ENCODE measurements around the gene KBTBD12.
A peak's percentile ranks its signal among the peaks of the same experiment; 100 is the strongest.
"Not testable (repeated sequence)": the region's sequence is repeated elsewhere in the genome, so short reads cannot be mapped to it uniquely, and the experiment has no call there.

The KBTBD12 gene

DNA sequence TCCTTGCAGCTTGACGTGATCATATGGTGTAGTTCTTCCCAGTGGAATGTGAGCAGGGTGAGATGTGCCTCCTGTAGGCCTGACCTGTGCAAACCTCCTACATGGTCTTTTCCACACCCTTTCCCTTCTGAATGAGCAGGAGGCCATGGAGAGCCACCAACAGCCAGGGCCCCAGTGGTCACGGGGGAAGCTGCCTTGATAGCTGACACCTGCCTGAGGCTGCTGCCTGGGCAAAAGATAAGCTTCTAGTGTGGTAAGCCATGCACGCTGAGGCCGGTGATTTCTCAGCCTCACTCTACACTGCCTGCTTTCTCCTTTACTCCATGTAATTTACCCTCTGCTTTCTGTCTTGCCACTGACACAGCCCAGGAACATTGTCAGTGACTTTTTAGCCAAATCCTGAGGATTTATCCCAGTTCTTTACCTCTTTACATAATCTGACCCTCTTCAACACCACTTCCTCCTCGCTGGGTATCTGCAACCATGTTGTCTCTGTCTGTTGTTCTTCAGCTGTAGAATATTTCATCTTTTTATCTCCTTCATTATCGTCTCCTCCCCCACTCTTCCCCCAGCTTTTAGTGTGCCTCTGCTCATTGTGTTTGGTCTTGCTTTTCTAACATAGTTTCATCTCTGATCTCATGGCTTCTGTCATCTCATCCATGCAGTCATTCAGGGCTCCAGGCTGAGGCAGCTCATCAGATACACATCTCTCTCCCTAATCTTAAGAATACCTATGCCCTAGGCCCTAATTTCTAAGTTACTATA is 11.2 kb upstream of the KBTBD12 start:
- Histone ChIP-seq H3K36me3 (ENCODE audit: control insufficient read depth in 2 of 2, insufficient read depth in 2 of 2, low read length in 2 of 2) (no peaks in the 10 kb centered on the region), H3K4me1 (ENCODE audit: control insufficient read depth, insufficient read depth, low read length) (no peaks in the 10 kb centered on the region), H3K27ac (ENCODE audit: low read length) (no peak overlapping the region), H3K9ac (ENCODE audit: low read length in 2 of 2) (no peak overlapping the region), H3K27me3 (ENCODE audit: control insufficient read depth in 1 of 2, insufficient read depth in 2 of 2, low read length in 2 of 2) (peaks cover 0 to 2% of the 10 kb centered on the region in 2 donors), H3K4me3 (ENCODE audit: low read length in 2 of 2) (no peak overlapping the region), H3K9me3 (ENCODE audit: control insufficient read depth in 2 of 2, low read length in 2 of 2) (no peaks in the 10 kb centered on the region)

DNA sequence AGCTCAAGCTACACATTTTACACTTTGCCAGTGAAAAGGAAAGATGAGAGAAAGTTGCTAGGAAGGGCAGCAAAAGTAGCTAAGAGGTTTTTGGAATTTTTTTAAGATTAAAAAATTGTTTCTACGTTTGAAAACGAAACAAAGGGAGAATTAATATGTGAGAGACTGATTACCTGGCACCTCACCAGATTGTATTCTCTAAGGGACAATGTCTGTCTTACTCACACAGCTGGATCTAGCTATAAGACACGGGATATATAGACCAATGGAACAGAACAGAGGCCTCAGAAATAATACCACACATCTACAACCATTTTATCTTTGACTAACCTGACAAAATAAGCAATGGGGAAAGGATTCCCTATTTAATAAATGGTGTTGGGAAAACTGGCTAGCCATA is 9.5 kb upstream of the KBTBD12 start:
- Histone ChIP-seq H3K36me3 (ENCODE audit: control insufficient read depth in 2 of 2, insufficient read depth in 2 of 2, low read length in 2 of 2) (no peaks in the 10 kb centered on the region), H3K27ac (ENCODE audit: low read length) (no peak overlapping the region), H3K4me3 (ENCODE audit: low read length in 2 of 2) (no peak overlapping the region), H3K9ac (ENCODE audit: low read length in 2 of 2) (no peak overlapping the region), H3K9me3 (ENCODE audit: control insufficient read depth in 2 of 2, low read length in 2 of 2) (no peaks in the 10 kb centered on the region), H3K27me3 (ENCODE audit: control insufficient read depth in 1 of 2, insufficient read depth in 2 of 2, low read length in 2 of 2) (peaks cover 0 to 2% of the 10 kb centered on the region in 2 donors), H3K4me1 (ENCODE audit: control insufficient read depth, insufficient read depth, low read length) (peaks cover under 1% of the 10 kb centered on the region)

GRCh38 chr3:127906653-127907052 is 8.4 kb upstream of the KBTBD12 start:
- H3K4me3 ChIP-seq (ENCODE audit: low read length in 2 of 2); H3K36me3 ChIP-seq (ENCODE audit: control insufficient read depth in 2 of 2, insufficient read depth in 2 of 2, low read length in 2 of 2); H3K27me3 ChIP-seq (ENCODE audit: control insufficient read depth in 1 of 2, insufficient read depth in 2 of 2, low read length in 2 of 2); H3K9ac ChIP-seq (ENCODE audit: low read length in 2 of 2); H3K27ac ChIP-seq (ENCODE audit: low read length); H3K9me3 ChIP-seq (ENCODE audit: control insufficient read depth in 2 of 2, low read length in 2 of 2): not testable (repeated sequence)
- peaks cover 11% of the 10 kb centered on the region for H3K4me1 ChIP-seq (ENCODE audit: control insufficient read depth, insufficient read depth, low read length)

DNA sequence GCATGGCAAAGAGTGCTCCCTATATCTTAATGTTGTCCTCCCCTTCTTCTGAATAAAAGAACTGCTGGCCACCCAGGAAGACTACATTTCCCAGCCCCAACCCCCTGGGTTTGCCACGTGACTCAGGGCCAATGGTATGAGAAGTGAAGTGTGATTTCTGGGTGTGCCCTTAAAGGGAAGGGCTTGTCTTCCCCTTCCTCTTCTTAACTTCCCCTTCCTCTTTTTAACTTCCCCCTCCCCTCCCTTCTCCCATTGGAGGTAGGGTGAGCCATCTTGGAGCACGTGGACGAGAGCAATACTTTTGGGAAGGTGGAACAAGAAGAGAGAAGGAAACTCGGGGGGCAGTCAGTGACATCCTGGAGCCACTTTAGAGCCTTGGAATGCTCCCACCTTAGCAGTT is 6.8 kb upstream of the KBTBD12 start:
- H3K27ac ChIP-seq (ENCODE audit: low read length): no peak overlapping the region
- H3K36me3 ChIP-seq (ENCODE audit: control insufficient read depth in 2 of 2, insufficient read depth in 2 of 2, low read length in 2 of 2): no peaks in the 10 kb centered on the region
- H3K27me3 ChIP-seq (ENCODE audit: control insufficient read depth in 1 of 2, insufficient read depth in 2 of 2, low read length in 2 of 2): no peaks in the 10 kb centered on the region
- H3K4me1 ChIP-seq (ENCODE audit: control insufficient read depth, insufficient read depth, low read length): peaks cover 14% of the 10 kb centered on the region
- no peaks in the 10 kb centered on the region for H3K9me3 ChIP-seq (ENCODE audit: control insufficient read depth in 2 of 2, low read length in 2 of 2)
- no peak overlapping the region for H3K9ac ChIP-seq (ENCODE audit: low read length in 2 of 2)
- no peak overlapping the region for H3K4me3 ChIP-seq (ENCODE audit: low read length in 2 of 2)

DNA sequence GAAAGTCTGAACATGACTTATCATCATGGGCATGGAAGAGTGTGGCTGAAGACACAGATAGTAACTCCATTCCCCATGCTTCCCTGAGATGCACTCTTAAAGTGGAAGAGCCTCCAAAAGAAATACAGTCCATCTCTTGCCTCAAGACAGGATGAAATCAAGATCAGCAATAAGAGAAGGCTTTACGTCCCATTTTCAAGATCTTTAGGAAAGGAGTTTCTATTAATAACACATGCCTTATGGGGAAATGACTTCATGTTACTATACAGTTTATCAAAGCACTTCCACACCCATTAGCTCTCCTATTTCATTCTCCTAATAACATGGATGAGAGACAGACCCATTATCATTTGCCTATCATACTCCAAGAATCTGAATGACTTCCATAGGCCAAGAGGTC is 6.1 kb upstream of the KBTBD12 start:
- Histone ChIP-seq H3K36me3 (ENCODE audit: control insufficient read depth in 2 of 2, insufficient read depth in 2 of 2, low read length in 2 of 2) (no peaks in the 10 kb centered on the region), H3K27me3 (ENCODE audit: control insufficient read depth in 1 of 2, insufficient read depth in 2 of 2, low read length in 2 of 2) (no peaks in the 10 kb centered on the region), H3K4me1 (ENCODE audit: control insufficient read depth, insufficient read depth, low read length) (peaks cover 14% of the 10 kb centered on the region), H3K27ac (ENCODE audit: low read length) (no peak overlapping the region), H3K4me3 (ENCODE audit: low read length in 2 of 2) (no peak overlapping the region), H3K9me3 (ENCODE audit: control insufficient read depth in 2 of 2, low read length in 2 of 2) (no peaks in the 10 kb centered on the region), H3K9ac (ENCODE audit: low read length in 2 of 2) (no peak overlapping the region)

DNA sequence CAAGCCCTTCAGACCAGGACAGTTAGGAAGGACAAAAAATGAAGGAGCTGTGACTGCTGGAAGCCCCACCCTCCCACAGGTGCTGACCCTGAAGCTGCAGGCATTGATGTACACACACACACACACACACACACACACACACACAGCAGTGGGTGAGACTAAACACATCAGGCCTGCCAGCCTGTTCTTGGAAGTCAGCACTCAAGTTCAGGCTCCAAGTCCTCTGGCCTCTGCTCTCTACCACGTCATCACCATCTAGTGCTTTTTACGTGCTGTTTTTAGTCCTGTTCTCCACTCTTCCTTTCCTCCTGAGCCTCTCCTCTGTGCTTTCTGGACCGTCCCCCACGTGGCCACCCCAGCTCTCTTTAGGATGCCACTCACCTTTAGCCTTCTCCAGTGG is 5.4 kb upstream of the KBTBD12 start:
- Histone ChIP-seq H3K36me3 (ENCODE audit: control insufficient read depth in 2 of 2, insufficient read depth in 2 of 2, low read length in 2 of 2) (no peaks in the 10 kb centered on the region), H3K27ac (ENCODE audit: low read length) (no peak overlapping the region), H3K27me3 (ENCODE audit: control insufficient read depth in 1 of 2, insufficient read depth in 2 of 2, low read length in 2 of 2) (no peaks in the 10 kb centered on the region), H3K9ac (ENCODE audit: low read length in 2 of 2) (no peak overlapping the region), H3K9me3 (ENCODE audit: control insufficient read depth in 2 of 2, low read length in 2 of 2) (no peaks in the 10 kb centered on the region), H3K4me3 (ENCODE audit: low read length in 2 of 2) (no peak overlapping the region), H3K4me1 (ENCODE audit: control insufficient read depth, insufficient read depth, low read length) (peaks cover 16% of the 10 kb centered on the region)

GRCh38 chr3:127911421-127911931 is 3.6 kb upstream of the KBTBD12 start:
- Histone ChIP-seq H3K27ac (ENCODE audit: low read length) (peak overlapping the region; percentile 66), H3K9me3 (ENCODE audit: control insufficient read depth in 2 of 2, low read length in 2 of 2) (no peaks in the 10 kb centered on the region), H3K27me3 (ENCODE audit: control insufficient read depth in 1 of 2, insufficient read depth in 2 of 2, low read length in 2 of 2) (no peaks in the 10 kb centered on the region), H3K4me3 (ENCODE audit: low read length in 2 of 2) (peak overlapping the region in 1 of 2 donors; percentile 40), H3K36me3 (ENCODE audit: control insufficient read depth in 2 of 2, insufficient read depth in 2 of 2, low read length in 2 of 2) (no peaks in the 10 kb centered on the region), H3K4me1 (ENCODE audit: control insufficient read depth, insufficient read depth, low read length) (peaks cover 30% of the 10 kb centered on the region), H3K9ac (ENCODE audit: low read length in 2 of 2) (peak overlapping the region in 1 of 2 donors; percentile 7)

DNA sequence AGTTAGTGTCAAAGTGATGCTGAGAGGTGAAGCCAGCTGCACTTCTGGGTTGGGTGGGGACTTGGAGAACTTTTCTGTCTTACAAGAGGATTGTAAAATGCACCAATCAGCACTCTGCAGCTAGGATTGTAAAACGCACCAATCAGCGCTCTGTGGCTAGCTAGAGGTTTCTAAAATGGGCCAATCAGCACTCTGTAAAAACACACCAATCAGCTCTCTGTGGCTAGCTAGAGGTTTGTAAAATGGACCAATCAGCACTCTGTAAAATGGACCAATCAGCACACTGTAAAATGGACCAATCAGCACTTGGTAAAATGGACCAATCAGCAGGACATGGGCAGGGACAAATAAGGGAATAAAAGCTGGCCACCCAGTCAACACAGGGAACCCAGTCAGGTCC is 1.2 kb upstream of the KBTBD12 start:
- H3K4me1 ChIP-seq (ENCODE audit: control insufficient read depth, insufficient read depth, low read length): peaks cover 34% of the 10 kb centered on the region
- not testable (repeated sequence) for H3K27me3 ChIP-seq (ENCODE audit: control insufficient read depth in 1 of 2, insufficient read depth in 2 of 2, low read length in 2 of 2); H3K27ac ChIP-seq (ENCODE audit: low read length); H3K4me3 ChIP-seq (ENCODE audit: low read length in 2 of 2); H3K36me3 ChIP-seq (ENCODE audit: control insufficient read depth in 2 of 2, insufficient read depth in 2 of 2, low read length in 2 of 2); H3K9me3 ChIP-seq (ENCODE audit: control insufficient read depth in 2 of 2, low read length in 2 of 2); H3K9ac ChIP-seq (ENCODE audit: low read length in 2 of 2)

GRCh38 chr3:127914584-127914983 is 448 bp upstream of the KBTBD12 start:
- H3K27ac ChIP-seq (ENCODE audit: low read length): peak overlapping the region; percentile 90
- no peaks in the 10 kb centered on the region for H3K36me3 ChIP-seq (ENCODE audit: control insufficient read depth in 2 of 2, insufficient read depth in 2 of 2, low read length in 2 of 2)
- no peaks in the 10 kb centered on the region for H3K9me3 ChIP-seq (ENCODE audit: control insufficient read depth in 2 of 2, low read length in 2 of 2)
- H3K9ac ChIP-seq (ENCODE audit: low read length in 2 of 2): peak overlapping the region; percentile 82
- H3K4me1 ChIP-seq (ENCODE audit: control insufficient read depth, insufficient read depth, low read length): peaks cover 34% of the 10 kb centered on the region
- H3K27me3 ChIP-seq (ENCODE audit: control insufficient read depth in 1 of 2, insufficient read depth in 2 of 2, low read length in 2 of 2): no peaks in the 10 kb centered on the region
- H3K4me3 ChIP-seq (ENCODE audit: low read length in 2 of 2): peak overlapping the region; percentile 69 to 81

GRCh38 chr3:127915937-127916493 is 983 bp downstream of the KBTBD12 start:
- Histone ChIP-seq H3K27ac (ENCODE audit: low read length) (peak overlapping the region; percentile 90), H3K4me1 (ENCODE audit: control insufficient read depth, insufficient read depth, low read length) (peaks cover 29% of the 10 kb centered on the region), H3K9me3 (ENCODE audit: control insufficient read depth in 2 of 2, low read length in 2 of 2) (no peaks in the 10 kb centered on the region), H3K27me3 (ENCODE audit: control insufficient read depth in 1 of 2, insufficient read depth in 2 of 2, low read length in 2 of 2) (no peaks in the 10 kb centered on the region), H3K36me3 (ENCODE audit: control insufficient read depth in 2 of 2, insufficient read depth in 2 of 2, low read length in 2 of 2) (no peaks in the 10 kb centered on the region), H3K4me3 (ENCODE audit: low read length in 2 of 2) (peak overlapping the region; percentile 69 to 81), H3K9ac (ENCODE audit: low read length in 2 of 2) (peak overlapping the region; percentile 82)

DNA sequence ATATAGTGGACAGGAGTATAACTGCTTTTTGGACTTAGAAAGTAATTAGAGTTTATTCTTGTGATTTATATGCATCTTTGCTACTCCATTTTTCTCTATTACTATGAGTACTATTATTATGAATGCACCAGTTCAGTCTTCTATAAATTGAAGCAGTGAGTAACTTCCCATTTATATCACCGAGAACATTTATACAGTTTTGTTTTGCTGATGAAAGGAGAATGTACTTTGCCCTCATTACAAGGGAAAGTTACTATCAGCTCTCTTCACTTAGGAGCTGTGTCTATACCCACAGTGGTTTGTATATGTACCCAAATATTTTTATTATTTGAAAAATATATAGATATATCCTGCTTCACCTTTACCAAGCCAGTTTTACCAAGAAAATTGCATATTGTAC is 5.7 kb downstream of the KBTBD12 start:
- no peak overlapping the region for H3K27ac ChIP-seq (ENCODE audit: low read length)
- no peaks in the 10 kb centered on the region for H3K27me3 ChIP-seq (ENCODE audit: control insufficient read depth in 1 of 2, insufficient read depth in 2 of 2, low read length in 2 of 2)
- no peaks in the 10 kb centered on the region for H3K36me3 ChIP-seq (ENCODE audit: control insufficient read depth in 2 of 2, insufficient read depth in 2 of 2, low read length in 2 of 2)
- no peak overlapping the region for H3K4me3 ChIP-seq (ENCODE audit: low read length in 2 of 2)
- no peak overlapping the region for H3K9ac ChIP-seq (ENCODE audit: low read length in 2 of 2)
- peaks cover 8% of the 10 kb centered on the region for H3K4me1 ChIP-seq (ENCODE audit: control insufficient read depth, insufficient read depth, low read length)
- no peaks in the 10 kb centered on the region for H3K9me3 ChIP-seq (ENCODE audit: control insufficient read depth in 2 of 2, low read length in 2 of 2)

All from stomach smooth muscle (tissue), 2 donors.